ENCODE data around the gene RNF126.

The RNF126 gene

GRCh38 chr19:642767-643727 is 20.0 kb downstream of the RNF126 start:
- Histone ChIP-seq H3K36me3 (replicated peaks; ENCODE audit: low read depth, low read length) (peaks cover 30% of the 10 kb centered on the region), H3K4me2 (ENCODE audit: low read length) (no peak overlapping the region), H3K4me3 (ENCODE audit: low read length) (no peak overlapping the region), H3K79me2 (ENCODE audit: low read length) (no peaks in the 10 kb centered on the region; the same call in 1 of the 2 replicates), H3K9ac (ENCODE audit: low read length) (no peak overlapping the region), H4K20me1 (ENCODE audit: insufficient read depth, low read length) (peaks cover 2% of the 10 kb centered on the region; the same call in 1 of the 2 replicates), H3K4me1 (ENCODE audit: low read length) (no peaks in the 10 kb centered on the region), H3K27ac (ENCODE audit: low read length) (no peak overlapping the region), H3K27me3 (ENCODE audit: low read depth, low read length) (no peaks in the 10 kb centered on the region), H3K9me3 (ENCODE audit: insufficient read depth, low read length) (no peaks in the 10 kb centered on the region), H2AFZ (ENCODE audit: low read depth, low read length) (no peak overlapping the region)
- TF ChIP-seq CTCF (IDR thresholded peaks at IDR 0.05; ENCODE audit: low read depth, low read length) (no peak), EZH2phosphoT487 (IDR thresholded peaks at IDR 0.05; ENCODE audit: low read depth) (no peak)

GRCh38 chr19:641702-642101 is 21.3 kb downstream of the RNF126 start:
- Histone ChIP-seq H3K4me2 (ENCODE audit: low read length) (no peak overlapping the region), H3K4me3 (ENCODE audit: low read length) (no peak overlapping the region), H3K79me2 (ENCODE audit: low read length) (no peaks in the 10 kb centered on the region), H2AFZ (ENCODE audit: low read depth, low read length) (no peak overlapping the region), H3K27ac (ENCODE audit: low read length) (no peak overlapping the region), H3K9me3 (ENCODE audit: insufficient read depth, low read length) (no peaks in the 10 kb centered on the region), H3K36me3 (replicated peaks; ENCODE audit: low read depth, low read length) (peaks cover 19% of the 10 kb centered on the region), H3K9ac (ENCODE audit: low read length) (no peak overlapping the region), H4K20me1 (ENCODE audit: insufficient read depth, low read length) (peaks cover 2% of the 10 kb centered on the region; the same call in 1 of the 2 replicates), H3K4me1 (ENCODE audit: low read length) (no peaks in the 10 kb centered on the region), H3K27me3 (ENCODE audit: low read depth, low read length) (no peaks in the 10 kb centered on the region)
- TF ChIP-seq CTCF (IDR thresholded peaks at IDR 0.05; ENCODE audit: low read depth, low read length) (no peak), EZH2phosphoT487 (IDR thresholded peaks at IDR 0.05; ENCODE audit: low read depth) (no peak)

DNA sequence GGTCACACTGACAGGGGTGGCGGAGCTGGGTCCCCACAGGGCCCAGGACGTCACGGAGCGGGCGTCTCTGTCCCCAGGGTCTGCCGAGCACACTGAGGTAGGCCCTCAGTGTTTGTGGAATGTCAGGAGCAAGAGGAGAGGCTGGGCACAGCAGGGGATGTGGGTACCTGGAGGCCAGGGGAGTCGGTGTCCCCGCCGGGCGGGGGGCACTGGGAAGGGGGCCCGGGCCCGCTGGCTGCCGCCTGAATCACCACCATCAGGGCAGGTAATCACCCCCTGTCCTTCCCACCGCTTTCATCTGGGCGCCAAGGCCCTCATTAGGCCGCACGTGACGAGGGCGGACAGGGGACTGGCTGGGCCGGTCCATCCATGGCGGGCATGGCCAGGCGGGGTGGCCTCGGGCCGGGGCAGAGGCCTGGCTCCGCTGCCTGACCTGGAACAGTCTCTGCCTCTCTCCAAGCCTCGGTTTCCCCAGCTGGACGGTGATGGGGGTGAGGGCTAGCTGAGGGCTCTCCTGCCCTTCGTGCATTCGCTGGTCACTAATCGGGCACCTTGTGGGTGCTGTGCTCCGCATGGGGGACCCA is 22.3 kb downstream of the RNF126 start:
- TF ChIP-seq EZH2phosphoT487 (IDR thresholded peaks at IDR 0.05; ENCODE audit: low read depth) (no peak), CTCF (IDR thresholded peaks at IDR 0.05; ENCODE audit: low read depth, low read length) (no peak)

GRCh38 chr19:640161-640558 is 22.9 kb downstream of the RNF126 start:
- no peak overlapping the region for H3K4me2 ChIP-seq (ENCODE audit: low read length)
- H2AFZ ChIP-seq (ENCODE audit: low read depth, low read length): no peak overlapping the region
- no peaks in the 10 kb centered on the region for H3K27me3 ChIP-seq (ENCODE audit: low read depth, low read length)
- H3K9me3 ChIP-seq (ENCODE audit: insufficient read depth, low read length): no peaks in the 10 kb centered on the region
- no peak overlapping the region for H3K27ac ChIP-seq (ENCODE audit: low read length)
- no peak overlapping the region for H3K9ac ChIP-seq (ENCODE audit: low read length)
- TF ChIP-seq CTCF (IDR thresholded peaks at IDR 0.05; ENCODE audit: low read depth, low read length) (no peak), EZH2phosphoT487 (IDR thresholded peaks at IDR 0.05; ENCODE audit: low read depth) (no peak)
- 0 out of 2 replicates have a peak, but pooled peaks cover 2% of the 10 kb centered on the region for H4K20me1 ChIP-seq (ENCODE audit: insufficient read depth, low read length)
- H3K4me1 ChIP-seq (ENCODE audit: low read length): no peaks in the 10 kb centered on the region
- H3K79me2 ChIP-seq (ENCODE audit: low read length): no peaks in the 10 kb centered on the region
- no peak overlapping the region for H3K4me3 ChIP-seq (ENCODE audit: low read length)
- H3K36me3 ChIP-seq (replicated peaks; ENCODE audit: low read depth, low read length): peaks cover 9% of the 10 kb centered on the region

More for the DNA sequence above, 22.3 kb downstream of the RNF126 start:
- H3K4me1 ChIP-seq (ENCODE audit: low read length): no peaks in the 10 kb centered on the region
- H2AFZ ChIP-seq (ENCODE audit: low read depth, low read length): no peak overlapping the region
- no peak overlapping the region for H3K27ac ChIP-seq (ENCODE audit: low read length)
- H4K20me1 ChIP-seq (ENCODE audit: insufficient read depth, low read length): 0 out of 2 replicates have a peak, but pooled peaks cover 2% of the 10 kb centered on the region
- H3K79me2 ChIP-seq (ENCODE audit: low read length): no peaks in the 10 kb centered on the region
- no peaks in the 10 kb centered on the region for H3K27me3 ChIP-seq (ENCODE audit: low read depth, low read length)
- no peak overlapping the region for H3K4me2 ChIP-seq (ENCODE audit: low read length)
- no peak overlapping the region for H3K4me3 ChIP-seq (ENCODE audit: low read length)
- no peak overlapping the region for H3K9ac ChIP-seq (ENCODE audit: low read length)
- H3K9me3 ChIP-seq (ENCODE audit: insufficient read depth, low read length): no peaks in the 10 kb centered on the region
- H3K36me3 ChIP-seq (replicated peaks; ENCODE audit: low read depth, low read length): peaks cover 11% of the 10 kb centered on the region
